Osteoblast (primary cell): ENCODE data around the gene B3GNT4. TPM values are rescaled to one million over a fixed set of nuclear protein-coding genes. Genes with fewer than 3 reads are reported as not detected.

ENCODE experiments used
- DNase-seq: peaks from one replicate; pipeline ENCODE4 v3.0.0; 2011; ENCODE audit warnings: low spot score, mixed read lengths; ENCODE audit not compliant: insufficient read length; ENCODE audit errors: missing footprints
- H2AFZ ChIP-seq: 2 replicates; pipeline ENCODE4 v1.6.0; 2011; ENCODE audit warnings: mild to moderate bottlenecking, low read length
- H3K27ac ChIP-seq: 2 replicates; pipeline ENCODE4 v1.5.1; 2011; ENCODE audit warnings: mild to moderate bottlenecking, low read depth, low read length, moderate library complexity
- H3K27me3 ChIP-seq: 2 replicates; pipeline ENCODE4 v1.6.0; 2012; ENCODE audit warnings: mild to moderate bottlenecking, control low read depth, inconsistent platforms, low read length, moderate library complexity; ENCODE audit not compliant: insufficient read depth
- H3K36me3 ChIP-seq: 2 replicates; pipeline ENCODE4 v1.5.1; 2011; ENCODE audit warnings: mild to moderate bottlenecking, low read length, control low read depth, moderate library complexity; ENCODE audit not compliant: insufficient read depth
- H3K4me1 ChIP-seq: 2 replicates; pipeline ENCODE4 v1.5.1; 2011; ENCODE audit warnings: mild to moderate bottlenecking, low read length, control low read depth, moderate library complexity; ENCODE audit not compliant: insufficient read depth
- H3K4me2 ChIP-seq: 2 replicates; pipeline ENCODE4 v1.6.0; 2011; ENCODE audit warnings: mild to moderate bottlenecking, low read length; ENCODE audit not compliant: insufficient read depth
- H3K4me3 ChIP-seq: fragments of 200-600 bp; sonication (generic); 3 replicates; pipeline ENCODE4 v1.5.1; 2012; ENCODE audit warnings: mild to moderate bottlenecking, low read length, inconsistent platforms; ENCODE audit not compliant: insufficient read depth
- H3K79me2 ChIP-seq: 2 replicates; pipeline ENCODE4 v1.6.0; 2012; ENCODE audit warnings: mild to moderate bottlenecking, low read length, control low read depth, inconsistent platforms; ENCODE audit not compliant: insufficient read depth
- H3K9me3 ChIP-seq: 2 replicates; pipeline ENCODE4 v1.5.1; 2011; ENCODE audit warnings: low read depth, low read length, control low read depth
- H4K20me1 ChIP-seq: 2 replicates; pipeline ENCODE4 v1.6.0; 2012; ENCODE audit warnings: mild to moderate bottlenecking, low read length, control low read depth; ENCODE audit not compliant: insufficient read depth
- CTCF ChIP-seq: IDR thresholded peaks from 2 replicates; pipeline ENCODE4 v1.5.1; 2011; ENCODE audit warnings: mild to moderate bottlenecking, low read depth, low read length, moderate library complexity; ENCODE audit errors: extremely low read depth
- total RNA-seq: library from RNA; depleted of rRNA; stranded (reverse); fragments of >200 nt; gene quantifications from 2 replicates; pipeline ENCODE4 v1.2.3, GENCODE V29; 2012

Gene B3GNT4
- not detected in 2 replicates for total RNA-seq

DNA sequence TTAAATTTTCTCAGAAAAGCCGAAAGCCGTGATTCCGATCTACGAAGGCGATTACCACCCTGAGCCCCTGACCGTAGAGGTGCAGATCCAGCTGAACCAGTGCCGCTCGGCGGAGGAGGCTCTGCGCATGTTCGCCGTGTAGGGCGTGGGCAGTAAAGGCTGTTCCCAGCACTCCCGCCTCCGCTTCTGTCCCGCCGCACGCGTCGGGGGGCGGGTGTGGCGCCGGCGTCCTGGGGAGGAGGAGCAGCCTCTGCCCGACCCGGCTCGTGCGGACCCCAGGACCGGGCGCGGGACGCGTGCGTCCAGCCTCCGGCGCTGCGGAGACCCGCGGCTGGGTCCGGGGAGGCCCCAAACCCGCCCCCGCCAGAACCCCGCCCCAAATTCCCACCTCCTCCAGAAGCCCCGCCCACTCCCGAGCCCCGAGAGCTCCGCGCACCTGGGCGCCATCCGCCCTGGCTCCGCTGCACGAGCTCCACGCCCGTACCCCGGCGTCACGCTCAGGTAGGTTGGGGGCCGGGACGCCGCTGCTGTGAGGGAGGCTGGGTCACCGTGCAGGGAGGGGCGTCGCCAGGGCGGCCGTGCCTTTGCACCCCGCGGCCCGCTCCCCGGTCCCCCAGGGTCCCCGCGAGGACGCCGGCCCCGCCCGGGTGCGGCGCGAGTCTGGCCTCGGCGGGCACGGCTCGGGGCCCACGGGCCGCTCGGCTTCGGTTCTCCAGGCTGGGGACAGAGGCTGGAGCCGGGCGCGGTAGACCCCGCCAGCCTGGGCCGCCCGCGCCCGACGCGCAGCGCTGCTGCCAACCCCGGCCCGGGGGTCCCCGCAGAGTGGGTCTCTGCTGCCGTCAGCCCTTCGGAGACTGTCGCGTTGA is at the start of gene B3GNT4:
Gene B3GNT4 (plus strand): TSS at position 409 of the 866 bp plus-strand sequence. CDS start 910 bp downstream, outside the sequence.
- no peaks in the 10 kb centered on the region for H3K79me2 ChIP-seq
- H3K9me3 ChIP-seq, result no peaks in the 10 kb centered on the region
- peaks cover 8% of the 10 kb centered on the region for H3K36me3 ChIP-seq
- TF ChIP-seq CTCF, result no peak
- H4K20me1 ChIP-seq, result peaks cover 14% of the 10 kb centered on the region
- H3K4me1 ChIP-seq, result peaks cover 6% of the 10 kb centered on the region
- H3K4me2 ChIP-seq, result peak within 1 kb of the TSS; percentile 89
- peak; percentile 94 for DNase-seq
- H3K27me3 ChIP-seq, result peaks cover 31% of the 10 kb centered on the region
- no peak within 1 kb of the TSS for H3K27ac ChIP-seq
- peak within 1 kb of the TSS; percentile 71 for H3K4me3 ChIP-seq
- H2AFZ ChIP-seq, result peak within 1 kb of the TSS; percentile 82

- Histone ChIP-seq H3K4me3 (no peak overlapping the region), H3K36me3 (no peaks in the 10 kb centered on the region), H3K79me2 (no peaks in the 10 kb centered on the region), H4K20me1 (no peaks in the 10 kb centered on the region), H3K4me2 (no peak overlapping the region), H3K27ac (no peak overlapping the region), H3K4me1 (no peaks in the 10 kb centered on the region), H3K27me3 (peaks cover 3% of the 10 kb centered on the region), H3K9me3 (no peaks in the 10 kb centered on the region), H2AFZ (no peak overlapping the region)
- TF ChIP-seq CTCF, result no peak
- no peak for DNase-seq
Measured at GRCh38 chr12:122155705-122156104, 47.8 kb upstream of the B3GNT4 start.

GRCh38 chr12:122158700-122159285 is 44.7 kb upstream of the B3GNT4 start:
- Histone ChIP-seq H3K79me2 (no peaks in the 10 kb centered on the region), H3K36me3 (no peaks in the 10 kb centered on the region), H3K4me3 (no peak overlapping the region), H3K4me2 (no peak overlapping the region), H2AFZ (no peak overlapping the region), H3K27ac (no peak overlapping the region), H4K20me1 (no peaks in the 10 kb centered on the region), H3K27me3 (peaks cover 3% of the 10 kb centered on the region), H3K9me3 (no peaks in the 10 kb centered on the region), H3K4me1 (no peaks in the 10 kb centered on the region)
- no peak for DNase-seq
- no peak for TF ChIP-seq CTCF

DNA sequence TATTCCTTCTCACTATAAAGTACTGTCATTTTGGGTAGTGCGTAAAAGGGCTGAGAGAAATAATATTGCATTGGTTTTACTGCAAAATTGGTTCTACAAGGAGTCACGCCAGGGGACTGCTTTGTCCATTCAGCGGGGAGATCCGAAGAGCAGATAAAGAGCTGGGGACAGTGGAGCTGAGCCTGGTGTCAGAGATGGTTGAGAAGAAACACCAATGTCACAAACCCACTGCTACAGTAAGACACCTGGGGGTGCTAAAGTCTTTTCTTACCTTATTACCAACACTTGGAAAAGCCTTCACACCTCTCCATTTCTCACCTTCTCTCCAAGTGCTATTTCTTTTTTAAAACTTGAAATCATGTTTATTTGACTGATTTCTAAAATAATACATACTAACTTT is 43.6 kb upstream of the B3GNT4 start:
- Histone ChIP-seq H3K79me2 (no peaks in the 10 kb centered on the region), H3K27me3 (peaks cover 3% of the 10 kb centered on the region), H2AFZ (no peak overlapping the region), H3K27ac (no peak overlapping the region), H3K4me1 (no peaks in the 10 kb centered on the region), H3K4me3 (no peak overlapping the region), H3K4me2 (no peak overlapping the region), H3K9me3 (no peaks in the 10 kb centered on the region), H4K20me1 (no peaks in the 10 kb centered on the region), H3K36me3 (no peaks in the 10 kb centered on the region)
- no peak for TF ChIP-seq CTCF
- no peak for DNase-seq
